GM10248 (cell line): Measurements from ENCODE around the gene JMJD1C.

Experiments used
- CTCF ChIA-PET: fragments of 300-600 bp; sonication (Branson Sonifier 250); formaldehyde crosslinking; extraction: SDS; loops from one replicate; lab custom pipeline; 2021; ENCODE audit warnings: antibody characterized with exemption; lab: Yijun Ruan, JAX
- POLR2A ChIA-PET: fragments of 350-650 bp; sonication (Branson Sonifier 250); formaldehyde crosslinking; extraction: SDS; loops from one replicate; lab custom pipeline; 2020; ENCODE audit warnings: antibody characterized with exemption; lab: Yijun Ruan, JAX
- DNase-seq: peaks from one replicate; pipeline ENCODE4 v3.0.0; 2012; ENCODE audit errors: extremely low spot score
- CTCF ChIP-seq: IDR thresholded peaks from 2 replicates; pipeline ENCODE4 v1.5.1; 2012; ENCODE audit warnings: mild to moderate bottlenecking, low read depth; ENCODE audit errors: extremely low read depth, missing control alignments, control extremely low read depth

Gene JMJD1C

GRCh38 chr10:63468947-63469346 is 3.2 kb upstream of the JMJD1C start:
- CTCF ChIA-PET, result no interaction called here
- no peak for DNase-seq
- POLR2A ChIA-PET, result no interaction called here
- TF ChIP-seq CTCF, result no peak

- TF ChIP-seq CTCF, result no peak
- ChIA-PET CTCF (interaction anchor here (1.9 kb wide), 1 partner anchor 54 kb away, joined by 5 read pairs; no protein-coding TSS in a partner anchor), POLR2A (no interaction called here)
- no peak for DNase-seq
Measured at GRCh38 chr10:63467841-63468240, 2.1 kb upstream of the JMJD1C start.

- DNase-seq, result peak; percentile 47
- TF ChIP-seq CTCF, result no peak
- POLR2A ChIA-PET, result no interaction called here
- CTCF ChIA-PET, result interaction anchor here (1.0 to 2.1 kb wide), 9 partner anchors 12 to 254 kb away, joined by 3 to 10 read pairs (median 4); no protein-coding TSS in a partner anchor
Measured at GRCh38 chr10:63466144-63466935, 563 bp upstream of the JMJD1C start.

GRCh38 chr10:63464402-63465292 is 1.1 kb downstream of the JMJD1C start:
- CTCF ChIA-PET, result interaction anchor here (1.1 to 2.1 kb wide), 8 partner anchors 10 to 256 kb away, joined by 3 to 10 read pairs (median 4); no protein-coding TSS in a partner anchor
- POLR2A ChIA-PET, result interaction anchor here (0.7 kb wide), 1 partner anchor 178 kb away, joined by 3 read pairs; no protein-coding TSS in a partner anchor
- no peak for TF ChIP-seq CTCF
- no peak for DNase-seq

GRCh38 chr10:63462442-63462841 is 3.3 kb downstream of the JMJD1C start:
- POLR2A ChIA-PET, result no interaction called here
- no peak for TF ChIP-seq CTCF
- no peak for DNase-seq
- CTCF ChIA-PET, result interaction anchor here (1.1 to 1.7 kb wide), 2 partner anchors 194 to 258 kb away, joined by 3 to 4 read pairs; no protein-coding TSS in a partner anchor

GRCh38 chr10:63458177-63458576 is 7.6 kb downstream of the JMJD1C start:
- DNase-seq, result no peak
- ChIA-PET POLR2A (no interaction called here), CTCF (interaction anchor here (1.7 to 3.2 kb wide), 3 partner anchors 9 to 262 kb away, joined by 5 to 8 read pairs (median 7); no protein-coding TSS in a partner anchor)
- TF ChIP-seq CTCF, result no peak
